Measurements from ENCODE around the gene RMND1.
"Not testable (repeated sequence)": the region's sequence is repeated elsewhere in the genome, so short reads cannot be mapped to it uniquely, and the experiment has no call there.

The RMND1 gene

GRCh38 chr6:151451417-151451949, 443 bp downstream of the RMND1 start:
- DNase-seq (ENCODE audit: low read depth): no peak

- not testable (repeated sequence) for DNase-seq (ENCODE audit: low read depth)
These were observed 998 bp downstream of the RMND1 start for GRCh38 chr6:151450928-151451327.

- DNase-seq (ENCODE audit: low read depth): no peak
These were observed 3.3 kb downstream of the RMND1 start for GRCh38 chr6:151448623-151449022.

DNA sequence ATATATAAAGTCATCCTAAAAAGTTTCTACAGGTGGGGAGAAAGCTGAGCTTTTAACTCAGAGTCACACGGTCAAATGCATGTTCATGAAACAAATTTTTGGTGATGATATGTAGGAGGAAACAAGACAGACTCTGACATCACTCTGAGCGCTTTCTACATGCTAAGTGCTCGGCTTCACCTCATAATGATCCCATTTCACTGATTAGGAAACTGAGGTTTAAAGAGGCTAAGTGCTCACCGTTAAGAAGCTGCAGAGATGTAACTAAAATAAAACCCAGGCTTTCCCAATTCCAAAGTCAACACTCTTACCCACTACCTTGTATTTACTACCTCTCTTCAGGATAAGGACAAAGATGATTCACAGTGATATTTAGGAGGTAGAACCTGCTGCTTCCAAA, 4.7 kb downstream of the RMND1 start:
- no peak for DNase-seq (ENCODE audit: low read depth)

DNA sequence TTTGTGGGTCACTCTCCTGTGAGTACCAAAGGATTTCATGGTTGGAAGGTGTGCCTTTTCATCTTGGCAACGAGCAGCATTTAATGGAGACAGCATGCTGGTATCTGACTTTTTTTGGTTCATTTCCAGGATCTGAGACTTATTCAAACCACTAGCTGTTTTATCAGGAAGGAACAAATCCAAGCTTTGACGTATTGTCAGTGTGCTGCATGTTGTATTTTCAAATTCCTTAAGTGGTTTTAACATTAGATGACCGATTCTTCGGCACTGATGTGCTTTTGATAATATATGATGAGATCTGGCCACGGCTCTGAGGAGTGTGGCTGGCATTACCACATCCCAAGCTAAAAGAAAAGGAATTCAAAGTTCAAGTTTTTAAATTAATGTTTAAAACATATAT, 6.4 kb downstream of the RMND1 start:
- no peak for DNase-seq (ENCODE audit: low read depth)

- DNase-seq (ENCODE audit: low read depth): no peak
These were observed 7.9 kb downstream of the RMND1 start for GRCh38 chr6:151443911-151444621.

GRCh38 chr6:151443454-151443853, 8.5 kb downstream of the RMND1 start:
- DNase-seq (ENCODE audit: low read depth): no peak

DNA sequence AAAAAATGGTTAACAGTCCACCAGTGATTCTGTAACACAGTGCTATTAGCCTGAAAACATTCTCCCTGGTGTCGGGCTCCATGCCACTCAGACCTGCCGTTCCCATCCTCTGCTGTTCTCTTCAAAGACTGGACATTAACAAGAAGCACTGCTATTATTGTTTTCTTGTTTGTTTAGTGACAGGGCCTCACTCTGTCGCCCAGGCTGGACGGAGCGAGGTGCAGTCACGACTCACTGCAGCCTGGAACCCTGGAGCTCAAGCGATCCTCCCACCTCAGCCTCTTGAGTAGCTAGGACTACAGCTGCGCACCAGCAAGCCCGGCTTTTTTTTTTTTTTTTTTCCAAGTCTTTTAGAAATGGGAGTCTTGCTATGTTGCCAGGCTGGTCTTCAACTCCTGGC, 9.6 kb downstream of the RMND1 start:
- DNase-seq (ENCODE audit: low read depth): no peak

DNA sequence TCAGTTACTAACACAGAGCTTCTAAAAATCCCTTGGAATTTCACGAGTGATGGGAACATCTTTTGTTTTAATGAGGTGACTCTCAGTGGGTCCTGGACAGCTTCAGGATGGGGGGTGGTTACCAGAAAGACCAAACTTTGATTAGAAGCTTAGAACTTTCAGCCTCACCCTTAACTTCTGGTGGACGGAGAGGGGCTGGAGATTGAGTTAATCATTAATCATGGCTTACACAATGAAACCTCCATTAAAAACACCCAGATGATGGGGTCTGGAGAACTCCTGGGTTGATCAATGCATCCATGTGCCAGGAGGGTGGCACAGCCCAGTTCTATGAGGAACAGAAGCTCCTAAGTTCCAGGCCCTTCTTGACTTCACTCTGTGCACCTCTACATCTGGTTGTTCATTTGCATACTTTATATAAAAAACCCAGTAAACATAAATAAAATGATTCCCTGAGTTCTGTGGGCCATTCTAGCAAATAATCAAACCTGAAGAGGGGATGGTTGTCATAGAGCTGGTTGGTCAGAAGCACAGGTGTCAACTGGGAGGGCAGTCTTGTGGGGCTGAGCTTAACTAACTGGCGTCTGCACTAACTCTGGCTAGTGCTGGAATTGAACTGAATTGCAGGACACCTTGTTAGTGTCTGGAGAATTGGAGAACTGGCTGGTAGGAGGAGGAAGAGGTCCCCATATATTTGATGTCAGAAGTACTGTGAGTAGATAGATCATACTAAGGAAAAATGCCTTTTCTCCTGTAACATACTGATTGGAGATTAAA, 10.3 kb downstream of the RMND1 start:
- DNase-seq (ENCODE audit: low read depth): no peak

DNA sequence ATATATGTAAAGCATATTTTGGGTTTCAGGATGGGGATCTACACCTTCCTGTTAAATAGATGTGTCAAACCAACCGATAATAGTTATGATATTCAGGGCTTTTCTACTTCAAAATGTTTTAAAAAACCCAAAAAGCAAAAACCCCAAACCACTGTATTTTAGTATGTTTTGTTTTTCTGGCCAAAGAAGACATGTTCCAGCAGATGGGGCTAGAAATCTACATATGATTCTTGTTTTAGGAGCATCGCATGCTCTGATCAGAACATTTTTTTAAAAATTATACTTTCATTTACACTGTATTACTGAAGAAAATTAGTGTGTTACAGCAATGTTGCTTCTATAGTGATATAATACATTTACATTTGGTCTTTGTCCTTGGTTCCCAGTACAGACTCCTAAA, 11.0 kb downstream of the RMND1 start:
- DNase-seq (ENCODE audit: low read depth): no peak

DNA sequence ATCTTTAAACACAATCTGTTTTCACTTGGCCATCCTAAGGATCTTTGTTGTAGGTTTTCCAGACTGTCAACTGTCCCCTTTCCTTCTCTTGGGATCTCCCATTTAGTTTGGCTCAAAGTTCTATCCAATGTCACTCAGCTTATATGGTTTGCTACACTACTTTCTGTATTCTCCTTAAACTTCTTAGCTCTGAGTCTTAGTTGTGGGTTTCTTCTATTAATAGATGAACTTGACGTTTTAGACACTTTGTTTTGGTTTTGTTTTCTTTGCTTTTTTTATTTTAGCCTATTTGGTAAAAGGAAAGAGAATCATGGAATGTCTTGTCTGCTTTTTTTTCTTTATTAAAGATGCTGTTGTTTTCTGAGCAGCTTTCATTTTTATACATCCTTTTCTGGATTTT, 11.4 kb downstream of the RMND1 start:
- no peak for DNase-seq (ENCODE audit: low read depth)

- DNase-seq (ENCODE audit: low read depth): no peak
These were observed 14.5 kb downstream of the RMND1 start for GRCh38 chr6:151437401-151437800.

GRCh38 chr6:151436802-151437201, 15.1 kb downstream of the RMND1 start:
- DNase-seq (ENCODE audit: low read depth): no peak

GRCh38 chr6:151436300-151436699, 15.6 kb downstream of the RMND1 start:
- no peak for DNase-seq (ENCODE audit: low read depth)

- DNase-seq (ENCODE audit: low read depth): no peak
These were observed 17.6 kb downstream of the RMND1 start for GRCh38 chr6:151434369-151434768.

GRCh38 chr6:151432651-151433050, 19.3 kb downstream of the RMND1 start:
- no peak for DNase-seq (ENCODE audit: low read depth)

GRCh38 chr6:151431337-151431736, 20.6 kb downstream of the RMND1 start:
- DNase-seq (ENCODE audit: low read depth): no peak

- no peak for DNase-seq (ENCODE audit: low read depth)
These were observed 21.0 kb downstream of the RMND1 start for GRCh38 chr6:151430886-151431285.

DNA sequence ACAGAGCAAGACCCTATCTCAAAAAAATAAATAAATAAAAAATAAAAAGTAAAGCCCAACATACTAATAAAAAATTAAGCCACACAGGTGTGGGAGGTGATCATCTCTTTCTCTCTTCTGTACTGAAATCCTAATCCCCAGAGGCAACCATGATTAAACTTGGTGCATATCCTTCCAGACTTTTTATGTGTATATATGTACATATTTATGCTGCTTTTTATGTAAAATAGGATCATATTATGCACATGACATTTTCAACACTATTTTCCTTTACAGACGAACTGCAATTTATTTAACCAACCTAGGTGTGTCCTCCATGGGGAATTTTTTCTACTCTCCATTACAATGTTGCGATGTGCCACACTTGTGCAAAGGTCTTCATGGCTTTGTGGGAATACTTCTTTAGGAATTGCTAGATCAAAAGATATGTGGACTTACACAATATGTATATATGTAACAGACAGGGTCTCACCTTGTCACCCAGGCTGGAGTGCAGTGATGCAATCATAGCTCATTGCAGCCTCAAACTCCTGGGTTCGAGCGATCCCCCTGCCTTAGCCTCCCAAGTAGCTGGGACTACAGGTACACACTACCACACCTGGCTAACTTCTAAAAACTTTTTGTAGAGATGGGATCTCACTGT, 23.7 kb downstream of the RMND1 start:
- no peak for DNase-seq (ENCODE audit: low read depth)

DNA sequence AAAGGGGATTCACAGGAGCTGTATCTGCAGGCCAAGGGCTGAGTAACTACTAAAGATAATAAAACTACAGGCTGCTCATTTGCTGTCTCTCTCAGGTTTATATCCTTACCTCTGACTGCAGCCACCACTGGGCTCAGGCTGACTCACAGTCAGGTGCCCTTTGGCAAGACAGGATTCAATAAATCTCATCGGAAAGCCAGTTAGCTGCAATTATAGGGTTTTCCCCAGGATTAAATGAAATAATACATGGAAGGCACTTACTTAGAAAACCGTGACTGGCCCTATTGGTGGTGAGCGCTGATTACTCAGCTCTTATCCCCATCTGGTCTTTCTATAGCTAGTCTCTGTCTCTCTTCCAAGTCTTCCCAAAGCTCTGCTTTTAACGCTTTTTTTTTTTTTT, 26.4 kb downstream of the RMND1 start:
- DNase-seq (ENCODE audit: low read depth): no peak

GRCh38 chr6:151422981-151423380, 28.9 kb downstream of the RMND1 start:
- DNase-seq (ENCODE audit: low read depth): no peak

- DNase-seq (ENCODE audit: low read depth): no peak
These were observed 34.4 kb downstream of the RMND1 start for GRCh38 chr6:151417477-151417876.
